Parathyroid adenoma (tissue), 2 donors: Measurements from ENCODE around the gene DYNC1I1.

Source experiments
- H2AFZ ChIP-seq: fragments of 300-600 bp; sonication (generic); one replicate; pipeline ENCODE4 v1.7.0; 2017; ENCODE audit warnings: antibody characterized with exemption, mild to moderate bottlenecking
- H3K27ac ChIP-seq: fragments of 300-600 bp; sonication (generic); one replicate; pipeline ENCODE4 v1.7.0; 2017
- H3K27me3 ChIP-seq: fragments of 300-600 bp; sonication (generic); one replicate; pipeline ENCODE4 v1.7.0; 2017; ENCODE audit warnings: low read length; ENCODE audit not compliant: control insufficient read depth, insufficient read depth
- H3K36me3 ChIP-seq: fragments of 300-600 bp; sonication (generic); one replicate; pipeline ENCODE4 v1.7.0; 2017; ENCODE audit warnings: low read length; ENCODE audit not compliant: control insufficient read depth, insufficient read depth
- H3K4me1 ChIP-seq: fragments of 300-600 bp; sonication (generic); one replicate; pipeline ENCODE4 v1.7.0; 2017; ENCODE audit warnings: control low read depth
- H3K4me2 ChIP-seq: fragments of 300-600 bp; sonication (generic); one replicate; pipeline ENCODE4 v1.7.0; 2017; ENCODE audit warnings: low read length
- H3K4me3 ChIP-seq: fragments of 300-600 bp; sonication (generic); one replicate; pipeline ENCODE4 v1.7.0; 2017; ENCODE audit warnings: low read depth, low read length
- H3K79me2 ChIP-seq: fragments of 300-600 bp; sonication (generic); one replicate; pipeline ENCODE4 v1.7.0; 2017; ENCODE audit warnings: control low read depth
- H3K9ac ChIP-seq: fragments of 300-600 bp; sonication (generic); one replicate; pipeline ENCODE4 v1.7.0; 2017; ENCODE audit warnings: mild to moderate bottlenecking
- H3K9me3 ChIP-seq: fragments of 300-600 bp; sonication (generic); one replicate; pipeline ENCODE4 v1.7.0; 2017; ENCODE audit warnings: low read length; ENCODE audit not compliant: control insufficient read depth
- TF ChIP-seq, protein P1 (sequence below): fragments of 300-600 bp; sonication (generic); IDR thresholded peaks from one replicate; pipeline ENCODE4 v1.7.0; 2017; ENCODE audit warnings: antibody characterized with exemption, mild to moderate bottlenecking
- donor health status: primary hyperparathyroidism.

The DYNC1I1 gene

DNA sequence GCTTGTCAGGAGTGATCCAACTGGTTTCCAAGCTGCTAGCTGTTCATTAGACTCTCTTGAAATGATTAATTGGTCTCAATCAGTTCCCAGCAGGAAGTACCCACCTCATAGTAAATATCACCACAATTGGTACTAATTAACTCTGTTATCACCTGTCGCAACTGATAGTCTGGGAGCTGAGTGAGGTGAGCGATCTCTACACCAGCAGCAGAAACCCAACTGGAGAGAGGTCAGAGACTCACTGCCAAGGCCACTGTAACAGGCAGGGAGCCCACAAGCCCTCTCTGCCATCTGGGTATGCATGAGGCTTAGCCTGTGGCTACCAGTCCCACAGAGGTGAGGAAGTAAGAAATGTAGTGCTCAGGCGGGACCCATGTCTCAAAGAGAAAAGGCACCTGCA is 245.5 kb downstream of the DYNC1I1 start:
- Histone ChIP-seq H3K4me3 (no peak overlapping the region), H3K79me2 (no peaks in the 10 kb centered on the region), H3K4me1 (no peaks in the 10 kb centered on the region), H3K36me3 (no peaks in the 10 kb centered on the region), H3K9me3 (no peaks in the 10 kb centered on the region), H3K27me3 (no peaks in the 10 kb centered on the region), H3K27ac (no peak overlapping the region), H3K4me2 (no peak overlapping the region), H2AFZ (no peak overlapping the region), H3K9ac (no peak overlapping the region)
- TF ChIP-seq, protein P1, sequence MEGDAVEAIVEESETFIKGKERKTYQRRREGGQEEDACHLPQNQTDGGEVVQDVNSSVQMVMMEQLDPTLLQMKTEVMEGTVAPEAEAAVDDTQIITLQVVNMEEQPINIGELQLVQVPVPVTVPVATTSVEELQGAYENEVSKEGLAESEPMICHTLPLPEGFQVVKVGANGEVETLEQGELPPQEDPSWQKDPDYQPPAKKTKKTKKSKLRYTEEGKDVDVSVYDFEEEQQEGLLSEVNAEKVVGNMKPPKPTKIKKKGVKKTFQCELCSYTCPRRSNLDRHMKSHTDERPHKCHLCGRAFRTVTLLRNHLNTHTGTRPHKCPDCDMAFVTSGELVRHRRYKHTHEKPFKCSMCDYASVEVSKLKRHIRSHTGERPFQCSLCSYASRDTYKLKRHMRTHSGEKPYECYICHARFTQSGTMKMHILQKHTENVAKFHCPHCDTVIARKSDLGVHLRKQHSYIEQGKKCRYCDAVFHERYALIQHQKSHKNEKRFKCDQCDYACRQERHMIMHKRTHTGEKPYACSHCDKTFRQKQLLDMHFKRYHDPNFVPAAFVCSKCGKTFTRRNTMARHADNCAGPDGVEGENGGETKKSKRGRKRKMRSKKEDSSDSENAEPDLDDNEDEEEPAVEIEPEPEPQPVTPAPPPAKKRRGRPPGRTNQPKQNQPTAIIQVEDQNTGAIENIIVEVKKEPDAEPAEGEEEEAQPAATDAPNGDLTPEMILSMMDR: no peak

DNA sequence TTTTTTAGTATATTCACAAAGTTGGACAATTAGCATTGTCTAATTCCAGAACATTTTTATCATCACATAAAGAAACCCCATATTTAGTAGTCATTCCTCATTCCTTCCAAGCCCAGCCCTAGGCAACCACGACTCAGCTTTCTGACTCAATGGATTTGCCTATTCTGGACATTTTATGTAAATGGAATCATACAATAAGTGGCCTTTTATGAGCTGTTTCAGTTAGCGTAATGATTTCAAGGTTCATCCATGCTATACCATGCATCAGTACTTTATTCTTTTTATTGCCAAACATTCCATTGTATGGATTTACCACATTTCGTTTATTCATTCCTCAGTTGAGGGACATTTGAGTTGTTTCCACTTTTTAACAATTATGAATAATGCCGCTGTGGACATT is 249.2 kb downstream of the DYNC1I1 start:
- no peak overlapping the region for H3K4me3 ChIP-seq
- H3K27ac ChIP-seq: no peak overlapping the region
- no peaks in the 10 kb centered on the region for H3K79me2 ChIP-seq
- no peaks in the 10 kb centered on the region for H3K36me3 ChIP-seq
- H3K27me3 ChIP-seq: no peaks in the 10 kb centered on the region
- no peaks in the 10 kb centered on the region for H3K9me3 ChIP-seq
- H3K9ac ChIP-seq: no peak overlapping the region
- H3K4me2 ChIP-seq: no peak overlapping the region
- TF ChIP-seq, protein P1: no peak
- no peaks in the 10 kb centered on the region for H3K4me1 ChIP-seq
- no peak overlapping the region for H2AFZ ChIP-seq

DNA sequence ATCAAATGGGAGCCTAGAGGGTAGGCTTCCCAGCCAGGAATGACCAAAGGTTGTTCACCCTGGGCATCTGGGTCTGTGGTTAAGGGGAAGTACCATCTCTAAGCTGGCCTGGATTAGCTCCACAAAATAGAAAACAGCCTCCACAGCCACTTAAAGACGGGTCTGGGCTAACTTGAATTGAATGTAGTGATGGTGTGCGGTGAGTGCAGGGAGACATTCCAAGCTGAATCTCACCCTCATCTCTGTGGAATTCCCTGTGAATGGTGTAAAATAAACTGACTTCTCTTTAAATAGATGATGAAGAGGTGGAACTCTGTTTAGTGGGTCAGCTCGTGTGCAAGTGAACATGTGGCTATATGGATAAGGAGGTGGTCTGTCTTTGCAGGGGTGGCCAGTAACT is 251.0 kb downstream of the DYNC1I1 start:
- H3K36me3 ChIP-seq: no peaks in the 10 kb centered on the region
- TF ChIP-seq, protein P1: no peak

DNA sequence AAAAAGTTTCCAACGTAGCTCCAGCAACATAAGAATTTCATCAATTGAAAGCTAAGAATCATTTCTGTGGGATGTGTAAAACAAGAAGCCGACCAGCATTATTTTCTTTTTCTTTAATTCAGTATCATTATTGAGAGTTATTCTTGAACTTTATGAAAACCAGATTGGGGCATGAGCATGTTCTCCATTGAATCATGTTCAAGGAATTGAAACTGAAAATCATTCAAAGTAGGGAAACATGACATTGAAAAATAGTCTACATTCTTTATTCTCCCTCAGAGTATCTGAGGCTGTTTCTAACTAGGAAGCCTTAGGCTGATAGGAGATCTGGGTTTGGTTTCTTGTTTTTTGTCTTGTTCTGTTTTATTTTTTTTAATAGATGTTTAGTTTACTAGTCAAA is 253.7 kb downstream of the DYNC1I1 start:
- Histone ChIP-seq H2AFZ (no peak overlapping the region), H3K9me3 (no peaks in the 10 kb centered on the region), H3K27ac (no peak overlapping the region), H3K27me3 (no peaks in the 10 kb centered on the region), H3K4me1 (no peaks in the 10 kb centered on the region), H3K79me2 (no peaks in the 10 kb centered on the region), H3K4me3 (no peak overlapping the region), H3K9ac (no peak overlapping the region), H3K36me3 (no peaks in the 10 kb centered on the region), H3K4me2 (no peak overlapping the region)
- TF ChIP-seq, protein P1: no peak

More for the DNA sequence above, 251.0 kb downstream of the DYNC1I1 start:
- no peaks in the 10 kb centered on the region for H3K27me3 ChIP-seq
- no peaks in the 10 kb centered on the region for H3K4me1 ChIP-seq
- H2AFZ ChIP-seq: no peak overlapping the region
- no peak overlapping the region for H3K4me3 ChIP-seq
- no peak overlapping the region for H3K27ac ChIP-seq
- H3K9ac ChIP-seq: no peak overlapping the region
- H3K79me2 ChIP-seq: no peaks in the 10 kb centered on the region
- no peak overlapping the region for H3K4me2 ChIP-seq
- no peaks in the 10 kb centered on the region for H3K9me3 ChIP-seq

DNA sequence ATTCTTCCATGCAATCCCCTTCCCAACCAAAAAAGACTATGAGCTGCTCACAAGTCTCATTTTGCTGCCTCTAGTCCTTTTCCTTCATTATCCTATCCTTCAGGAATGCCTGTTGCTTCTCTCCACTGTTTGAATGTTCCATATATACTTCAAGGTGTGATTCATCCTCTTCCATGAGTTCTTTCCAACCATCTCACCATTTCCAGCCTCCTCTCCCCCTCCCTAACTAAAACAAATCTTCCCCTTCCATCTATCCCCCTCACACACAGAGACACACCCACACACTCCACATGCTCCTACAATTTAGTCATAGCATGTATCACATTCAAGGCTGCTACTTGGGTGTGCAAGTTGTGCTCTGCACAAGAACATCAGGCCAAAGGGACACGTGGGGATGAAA is 254.3 kb downstream of the DYNC1I1 start:
- TF ChIP-seq, protein P1: no peak
- no peak overlapping the region for H3K4me2 ChIP-seq

More for the DNA sequence above, 254.3 kb downstream of the DYNC1I1 start:
- no peak overlapping the region for H3K4me3 ChIP-seq
- H3K9me3 ChIP-seq: no peaks in the 10 kb centered on the region
- no peak overlapping the region for H3K27ac ChIP-seq
- H2AFZ ChIP-seq: no peak overlapping the region
- H3K36me3 ChIP-seq: no peaks in the 10 kb centered on the region
- H3K79me2 ChIP-seq: no peaks in the 10 kb centered on the region
- H3K27me3 ChIP-seq: no peaks in the 10 kb centered on the region
- no peaks in the 10 kb centered on the region for H3K4me1 ChIP-seq
- H3K9ac ChIP-seq: no peak overlapping the region
